Measurements from ENCODE around the gene MYH11. TPM values are rescaled to one million over a fixed set of nuclear protein-coding genes. Genes with fewer than 3 reads are reported as not detected.
A peak's percentile ranks its signal among the peaks of the same experiment; 100 is the strongest.

Gene MYH11
- total and polyA plus RNA-seq, 2 of the 13 experiments (the other 11 are each of a cell fraction or from before 2014, with no cell fraction given): not detected

GRCh38 chr16:15682105-15682570 lies 174.7 kb downstream of the MYH11 start (continued):
- no peak for TF ChIP-seq ZNF574 (CRISPR knock-in tag; IDR thresholded peaks at IDR 0.05)
- TF ChIP-seq ELF3 (CRISPR knock-in tag; IDR thresholded peaks at IDR 0.05): peak; percentile 56; the same call in 1 of the 2 replicates
- TF ChIP-seq FOXO4 (CRISPR knock-in tag; conservative IDR thresholded peaks at IDR 0.05): no peak
- no peak for TF ChIP-seq ISL2 (CRISPR knock-in tag; IDR thresholded peaks at IDR 0.05)
- no peak for TF ChIP-seq SMARCE1 (IDR thresholded peaks at IDR 0.05; ENCODE audit: borderline replicate concordance)
- peak in 1 of 2 experiments; percentile 57; a peak in 2 of 4 replicates for TF ChIP-seq KLF16 (CRISPR knock-in tag; IDR thresholded peaks at IDR 0.05)
- no peak for TF ChIP-seq PLSCR1 (CRISPR knock-in tag; IDR thresholded peaks at IDR 0.05; ENCODE audit: borderline replicate concordance)
- TF ChIP-seq IRF9 (CRISPR knock-in tag; IDR thresholded peaks at IDR 0.05; ENCODE audit: borderline replicate concordance): no peak
- peak; percentile 46; the same call in 1 of the 2 replicates for TF ChIP-seq RXRB (CRISPR knock-in tag; IDR thresholded peaks at IDR 0.05; ENCODE audit: borderline replicate concordance)
- TF ChIP-seq ZNF770 (CRISPR knock-in tag; IDR thresholded peaks at IDR 0.05): no peak
- TF ChIP-seq MTF2 (CRISPR knock-in tag; IDR thresholded peaks at IDR 0.05; ENCODE audit: borderline replicate concordance): no peak
- no peak for TF ChIP-seq NFIC (IDR thresholded peaks at IDR 0.05; ENCODE audit: low read length)
- 0 out of 2 replicates have a peak, but pooled peaks have one; percentile 53 for TF ChIP-seq TARDBP (CRISPR knock-in tag; IDR thresholded peaks at IDR 0.05)
- TF ChIP-seq CENPX (CRISPR knock-in tag; IDR thresholded peaks at IDR 0.05): no peak
- no peak for TF ChIP-seq SRSF4 (IDR thresholded peaks at IDR 0.05; ENCODE audit: low read depth, low read length, poor library complexity, severe bottlenecking)
- TF ChIP-seq STAG1 (CRISPR knock-in tag; IDR thresholded peaks at IDR 0.05): peak; percentile 73
- peak; percentile 97 for TF ChIP-seq TFE3 (CRISPR knock-in tag; IDR thresholded peaks at IDR 0.05)
- no peak for TF ChIP-seq ZNF136 (CRISPR knock-in tag; IDR thresholded peaks at IDR 0.05; ENCODE audit: low read depth)
- no peak for TF ChIP-seq HNRNPUL1 (IDR thresholded peaks at IDR 0.05; ENCODE audit: low read depth, low read length)
- no peak for TF ChIP-seq TAF1 (CRISPR knock-in tag; IDR thresholded peaks at IDR 0.05)
- no peak for TF ChIP-seq ZBTB38 (CRISPR knock-in tag; IDR thresholded peaks at IDR 0.05)

Measured in HepG2 (cell line).